HepG2 (cell line): ENCODE data around the gene HOXA7. TPM values are rescaled to one million over a fixed set of nuclear protein-coding genes. Genes with fewer than 3 reads are reported as not detected.
A peak's percentile ranks its signal among the peaks of the same experiment; 100 is the strongest.

Experiments used
- ARNTL ChIP-seq: sonication (generic); formaldehyde crosslinking; IDR thresholded peaks from 2 replicates; pipeline ENCODE4 v1.4.0; 2020; ENCODE audit warnings: mild to moderate bottlenecking, missing genetic modification reagents
- GATAD2A ChIP-seq: IDR thresholded peaks from 2 replicates; pipeline ENCODE4 v1.6.1; 2016
- GMEB1 ChIP-seq: sonication (generic); formaldehyde crosslinking; IDR thresholded peaks from 2 replicates; pipeline ENCODE4 v1.5.1; 2020; ENCODE audit warnings: missing genetic modification reagents, mild to moderate bottlenecking, borderline replicate concordance
- HBP1 ChIP-seq: IDR thresholded peaks from 2 replicates; pipeline ENCODE4 v1.6.1; 2016; ENCODE audit warnings: low read depth, control low read depth
- HCFC1 ChIP-seq: fragments of 150-350 bp; IDR thresholded peaks from 2 replicates; pipeline ENCODE4 v1.6.1; 2014; ENCODE audit warnings: low read depth, low read length
- HES4 ChIP-seq: sonication (generic); formaldehyde crosslinking; IDR thresholded peaks from 2 replicates; pipeline ENCODE4 v1.9.0; 2021; ENCODE audit warnings: mild to moderate bottlenecking, missing genetic modification reagents, borderline replicate concordance
- HINFP ChIP-seq: sonication (generic); formaldehyde crosslinking; IDR thresholded peaks from 2 replicates; pipeline ENCODE4 v1.4.0; 2020; ENCODE audit warnings: low read depth, mild to moderate bottlenecking, missing genetic modification reagents
- HOXD1 ChIP-seq: sonication (generic); formaldehyde crosslinking; IDR thresholded peaks from 2 replicates; pipeline ENCODE4 v1.5.0; 2020; ENCODE audit warnings: missing genetic modification reagents
- JDP2 ChIP-seq: sonication (generic); formaldehyde crosslinking; IDR thresholded peaks from 2 replicates; pipeline ENCODE4 v1.8.1; 2022; ENCODE audit warnings: missing genetic modification reagents, borderline replicate concordance
- MAFG ChIP-seq: sonication (generic); formaldehyde crosslinking; IDR thresholded peaks from 2 replicates; pipeline ENCODE4 v1.5.1; 2020; ENCODE audit warnings: mild to moderate bottlenecking, missing genetic modification reagents
- NAIF1 ChIP-seq: sonication (generic); formaldehyde crosslinking; IDR thresholded peaks from 2 replicates; pipeline ENCODE4 v1.5.0; 2020; ENCODE audit warnings: mild to moderate bottlenecking, missing genetic modification reagents, borderline replicate concordance
- REPIN1 ChIP-seq: sonication (generic); formaldehyde crosslinking; IDR thresholded peaks from 2 replicates; pipeline ENCODE4 v1.8.0; 2022; ENCODE audit warnings: missing genetic modification reagents, low read depth, mild to moderate bottlenecking, borderline replicate concordance
- SALL1 ChIP-seq: sonication (generic); formaldehyde crosslinking; IDR thresholded peaks from 2 replicates; pipeline ENCODE4 v1.8.0; 2022; ENCODE audit warnings: mild to moderate bottlenecking, missing genetic modification reagents
- SP1 ChIP-seq, 2 experiments: fragments of 450-650 bp in 1 of 2; sonication (generic) in 1 of 2; formaldehyde crosslinking in 1 of 2; IDR thresholded peaks; 2 replicates each; pipeline versions ENCODE4 v1.4.0 to v1.6.1; 2016 to 2020; ENCODE audit warnings: missing genetic modification reagents in 1 of 2
- SP4 ChIP-seq: sonication (generic); formaldehyde crosslinking; IDR thresholded peaks from 2 replicates; pipeline ENCODE4 v1.8.1; 2023; ENCODE audit warnings: mild to moderate bottlenecking, missing genetic modification reagents
- THYN1 ChIP-seq: sonication (generic); formaldehyde crosslinking; IDR thresholded peaks from 2 replicates; pipeline ENCODE4 v1.8.1; 2023; ENCODE audit warnings: low read depth, mild to moderate bottlenecking, moderate library complexity, missing genetic modification reagents, borderline replicate concordance
- ZNF609 ChIP-seq: sonication (generic); formaldehyde crosslinking; IDR thresholded peaks from 2 replicates; pipeline ENCODE4 v1.4.0; 2020; ENCODE audit warnings: mild to moderate bottlenecking, missing genetic modification reagents, borderline replicate concordance
- ZNF713 ChIP-seq: sonication (generic); formaldehyde crosslinking; IDR thresholded peaks from 2 replicates; pipeline ENCODE4 v1.4.0; 2020; ENCODE audit warnings: mild to moderate bottlenecking, missing genetic modification reagents
- ZSCAN9 ChIP-seq: IDR thresholded peaks from 2 replicates; pipeline ENCODE4 v1.6.1; 2016; ENCODE audit warnings: borderline replicate concordance
- polyA plus RNA-seq, 8 experiments: library from polyadenylated mRNA; depleted of rRNA in 3 of 8; stranded (reverse) in 7 of 8; unstranded in 1 of 8; fragments of >200 nt; fragmentation: Illumina TruSeq in 4 of 8; extraction: Trizol in 4 of 8; gene quantifications; 2 replicates each; pipeline versions ENCODE4 v1.2.1 to v1.2.3, GENCODE V29; 2011 to 2016; ENCODE audit warnings: low read depth in 4 of 8, missing spikeins in 1 of 8, mixed read lengths in 1 of 8; ENCODE audit not compliant: insufficient read depth in 1 of 8
- total RNA-seq, 5 experiments: library from RNA; depleted of rRNA; stranded (reverse); fragments of >200 nt; fragmentation: Illumina TruSeq; extraction: Trizol; gene quantifications; 2 replicates each; pipeline ENCODE4 v1.2.3, GENCODE V29; 2016; ENCODE audit warnings: low read depth in 1 of 5

The HOXA7 gene
- total and polyA plus RNA-seq, 2 of the 13 experiments (the other 11 are each of a cell fraction or from before 2014, with no cell fraction given), result 0.05 TPM; not detected in 1

- TF ChIP-seq GMEB1 (CRISPR knock-in tag) (peak; percentile 42; the same call in 1 of the 2 replicates), GATAD2A (CRISPR knock-in tag) (peak; percentile 8; the same call in 1 of the 2 replicates), HCFC1 (no peak), HINFP (CRISPR knock-in tag) (no peak), SALL1 (peak; percentile 51; the same call in 1 of the 2 replicates), REPIN1 (peak; percentile 76), ZNF713 (CRISPR knock-in tag) (no peak), MAFG (CRISPR knock-in tag) (no peak), ZNF609 (CRISPR knock-in tag) (no peak), ARNTL (peak; percentile 33; the same call in 1 of the 2 replicates), SP1 (IDR thresholded peaks at IDR 0.05) (no peak), SP1 (CRISPR knock-in tag; IDR thresholded peaks at IDR 0.05) (no peak), SP4 (CRISPR knock-in tag) (peak; percentile 70), HOXD1 (CRISPR knock-in tag) (no peak; the same call in 1 of the 2 replicates), THYN1 (CRISPR knock-in tag) (no peak), ZSCAN9 (CRISPR knock-in tag) (peak; percentile 44; the same call in 1 of the 2 replicates), HES4 (CRISPR knock-in tag) (no peak), HBP1 (CRISPR knock-in tag) (no peak), JDP2 (CRISPR knock-in tag) (no peak), NAIF1 (CRISPR knock-in tag) (no peak)
These were observed 5.7 kb downstream of the HOXA7 start (continued) for GRCh38 chr7:27150568-27151340.
